GM21390 (cell line): ENCODE results near the gene PCDHGA12.
"Not testable (repeated sequence)": the region's sequence is repeated elsewhere in the genome, so short reads cannot be mapped to it uniquely, and the experiment has no call there.

Source experiments
- ATAC-seq: cut with Tn5 transposase; IDR thresholded peaks from one replicate; pipeline ENCODE4 v1.9.1; 2021; ENCODE audit not compliant: unreplicated experiment

The PCDHGA12 gene

DNA sequence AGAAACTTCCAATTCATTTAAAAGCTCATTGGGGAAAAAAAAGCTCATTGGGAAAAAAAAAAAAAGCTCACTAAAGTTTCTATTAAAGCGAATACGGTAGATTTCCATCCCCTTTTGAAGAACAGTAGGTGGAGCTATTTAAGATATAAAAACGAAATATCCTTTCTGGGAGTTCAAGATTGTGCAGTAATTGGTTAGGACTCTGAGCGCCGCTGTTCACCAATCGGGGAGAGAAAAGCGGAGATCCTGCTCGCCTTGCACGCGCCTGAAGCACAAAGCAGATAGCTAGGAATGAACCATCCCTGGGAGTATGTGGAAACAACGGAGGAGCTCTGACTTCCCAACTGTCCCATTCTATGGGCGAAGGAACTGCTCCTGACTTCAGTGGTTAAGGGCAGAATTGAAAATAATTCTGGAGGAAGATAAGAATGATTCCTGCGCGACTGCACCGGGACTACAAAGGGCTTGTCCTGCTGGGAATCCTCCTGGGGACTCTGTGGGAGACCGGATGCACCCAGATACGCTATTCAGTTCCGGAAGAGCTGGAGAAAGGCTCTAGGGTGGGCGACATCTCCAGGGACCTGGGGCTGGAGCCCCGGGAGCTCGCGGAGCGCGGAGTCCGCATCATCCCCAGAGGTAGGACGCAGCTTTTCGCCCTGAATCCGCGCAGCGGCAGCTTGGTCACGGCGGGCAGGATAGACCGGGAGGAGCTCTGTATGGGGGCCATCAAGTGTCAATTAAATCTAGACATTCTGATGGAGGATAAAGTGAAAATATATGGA lies at the start of gene PCDHGA12:
Gene PCDHGA12, plus strand, starts transcription at position 176 of the 782 bp plus-strand sequence. Its CDS starts 253 bp downstream, at position 429.
- peak; percentile 85 for ATAC-seq

DNA sequence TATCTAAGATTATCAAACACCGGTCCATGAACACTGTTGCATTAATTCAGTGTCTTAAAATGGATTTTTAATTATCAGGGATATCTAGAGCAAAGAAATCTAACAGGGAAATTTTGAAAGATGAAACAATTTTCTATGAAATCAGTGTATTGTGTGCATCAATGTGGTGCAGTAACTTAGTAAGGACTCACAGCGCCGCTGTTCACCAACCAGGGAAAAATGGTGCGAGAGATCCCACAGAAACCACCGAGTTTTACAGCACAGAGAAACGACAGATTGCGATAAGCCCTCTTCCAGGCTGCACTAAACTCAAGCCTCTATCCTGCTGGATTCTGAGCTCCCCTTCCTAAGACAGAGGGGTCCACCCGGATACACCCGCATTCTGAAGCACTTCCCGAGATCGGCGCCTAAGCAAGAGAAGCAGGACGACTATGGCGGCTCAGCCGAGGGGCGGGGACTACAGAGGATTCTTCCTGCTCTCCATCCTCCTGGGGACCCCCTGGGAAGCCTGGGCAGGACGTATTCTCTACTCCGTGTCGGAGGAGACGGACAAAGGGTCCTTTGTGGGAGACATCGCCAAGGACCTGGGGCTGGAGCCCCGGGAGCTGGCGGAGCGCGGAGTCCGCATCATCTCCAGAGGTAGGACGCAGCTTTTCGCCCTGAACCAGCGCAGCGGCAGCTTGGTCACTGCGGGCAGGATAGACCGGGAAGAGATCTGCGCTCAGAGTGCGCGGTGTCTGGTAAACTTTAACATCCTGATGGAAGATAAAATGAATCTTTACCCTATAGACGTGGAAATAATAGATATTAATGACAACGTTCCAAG lies 47.6 kb upstream of the PCDHGA12 start, which contains the start of gene PCDHGA7:
Gene PCDHGA7, plus strand, starts transcription at position 274 of the 826 bp plus-strand sequence. Its CDS starts 158 bp downstream, at position 432.
- ATAC-seq, result no peak

DNA sequence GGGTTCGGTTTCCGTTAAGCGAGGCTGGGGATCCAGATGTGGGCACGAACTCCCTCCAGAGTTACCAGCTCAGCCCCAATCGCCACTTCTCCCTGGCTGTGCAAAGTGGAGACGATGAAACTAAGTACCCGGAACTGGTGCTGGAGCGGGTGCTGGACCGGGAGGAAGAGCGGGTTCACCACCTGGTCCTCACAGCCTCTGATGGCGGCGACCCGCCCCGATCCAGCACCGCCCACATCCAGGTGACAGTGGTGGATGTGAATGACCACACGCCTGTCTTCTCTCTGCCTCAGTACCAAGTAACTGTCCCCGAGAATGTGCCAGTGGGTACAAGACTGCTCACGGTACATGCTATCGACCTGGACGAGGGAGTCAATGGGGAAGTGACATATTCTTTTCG lies 47.0 kb upstream of the PCDHGA12 start:
- no peak for ATAC-seq

DNA sequence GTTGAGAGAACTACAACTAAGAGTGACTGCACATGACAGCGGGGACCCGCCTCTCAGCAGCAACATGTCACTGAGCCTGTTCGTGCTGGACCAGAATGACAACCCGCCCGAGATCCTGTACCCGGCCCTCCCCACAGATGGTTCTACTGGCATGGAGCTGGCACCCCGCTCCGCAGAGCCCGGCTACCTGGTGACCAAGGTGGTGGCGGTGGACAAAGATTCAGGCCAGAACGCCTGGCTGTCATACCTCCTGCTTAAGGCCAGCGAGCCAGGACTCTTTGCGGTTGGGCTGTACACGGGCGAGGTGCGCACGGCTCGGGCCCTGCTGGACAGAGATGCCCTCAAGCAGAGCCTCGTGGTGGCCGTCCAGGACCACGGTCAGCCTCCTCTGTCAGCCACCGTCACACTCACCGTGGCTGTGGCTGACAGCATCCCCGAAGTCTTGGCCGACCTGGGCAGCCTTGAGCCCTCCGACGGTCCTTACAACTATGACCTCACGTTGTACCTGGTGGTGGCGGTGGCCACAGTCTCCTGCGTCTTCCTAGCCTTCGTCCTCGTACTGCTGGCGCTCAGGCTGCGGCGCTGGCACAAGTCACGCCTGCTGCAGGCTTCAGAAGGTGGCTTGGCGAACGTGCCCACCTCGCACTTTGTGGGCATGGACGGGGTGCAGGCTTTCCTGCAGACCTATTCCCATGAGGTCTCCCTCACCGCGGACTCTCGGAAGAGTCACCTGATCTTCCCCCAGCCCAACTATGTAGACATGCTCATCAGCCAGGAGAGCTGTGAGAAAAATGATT lies 45.6 kb upstream of the PCDHGA12 start:
- no peak for ATAC-seq

DNA sequence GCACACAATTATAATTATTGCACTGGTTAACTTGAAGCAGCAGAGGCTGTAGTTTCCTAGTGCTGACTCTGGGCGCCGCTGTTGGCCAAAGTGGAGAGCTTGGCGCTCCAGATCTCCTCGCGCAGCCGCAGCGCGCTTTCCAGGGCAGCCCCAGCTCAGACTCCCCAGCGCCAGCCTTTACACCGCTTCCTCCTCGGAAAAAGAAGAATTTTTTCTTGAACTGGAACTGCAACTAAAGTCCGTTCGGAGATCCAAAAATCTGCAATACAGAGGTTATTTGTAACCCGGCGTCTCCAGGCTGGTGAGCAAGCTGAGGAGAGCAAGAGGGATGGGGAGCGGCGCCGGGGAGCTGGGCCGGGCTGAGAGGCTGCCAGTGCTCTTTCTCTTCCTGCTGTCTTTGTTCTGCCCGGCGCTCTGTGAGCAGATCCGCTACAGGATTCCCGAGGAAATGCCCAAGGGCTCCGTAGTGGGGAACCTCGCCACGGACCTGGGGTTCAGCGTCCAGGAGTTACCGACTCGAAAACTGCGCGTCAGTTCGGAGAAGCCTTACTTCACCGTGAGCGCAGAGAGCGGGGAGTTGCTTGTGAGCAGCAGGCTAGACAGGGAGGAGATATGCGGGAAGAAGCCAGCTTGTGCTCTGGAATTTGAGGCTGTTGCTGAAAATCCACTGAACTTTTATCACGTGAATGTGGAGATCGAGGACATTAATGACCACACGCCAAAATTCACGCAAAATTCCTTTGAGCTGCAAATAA lies 42.6 kb upstream of the PCDHGA12 start, which contains the start of gene PCDHGB4:
Gene PCDHGB4, plus strand, starts transcription at position 142 of the 755 bp plus-strand sequence. Its CDS starts 187 bp downstream, at position 329.
- not testable (repeated sequence) for ATAC-seq

DNA sequence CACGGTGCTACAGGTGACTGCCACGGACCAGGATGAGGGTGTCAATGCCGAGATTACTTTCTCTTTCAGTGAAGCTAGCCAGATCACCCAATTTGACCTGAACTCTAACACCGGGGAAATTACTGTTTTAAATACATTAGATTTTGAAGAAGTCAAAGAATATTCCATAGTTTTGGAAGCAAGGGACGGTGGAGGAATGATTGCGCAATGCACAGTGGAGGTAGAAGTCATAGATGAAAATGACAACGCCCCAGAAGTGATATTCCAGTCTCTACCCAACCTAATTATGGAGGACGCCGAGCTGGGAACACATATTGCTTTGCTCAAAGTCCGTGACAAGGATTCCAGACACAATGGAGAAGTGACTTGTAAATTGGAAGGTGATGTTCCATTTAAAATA lies 41.6 kb upstream of the PCDHGA12 start:
- ATAC-seq, result no peak

DNA sequence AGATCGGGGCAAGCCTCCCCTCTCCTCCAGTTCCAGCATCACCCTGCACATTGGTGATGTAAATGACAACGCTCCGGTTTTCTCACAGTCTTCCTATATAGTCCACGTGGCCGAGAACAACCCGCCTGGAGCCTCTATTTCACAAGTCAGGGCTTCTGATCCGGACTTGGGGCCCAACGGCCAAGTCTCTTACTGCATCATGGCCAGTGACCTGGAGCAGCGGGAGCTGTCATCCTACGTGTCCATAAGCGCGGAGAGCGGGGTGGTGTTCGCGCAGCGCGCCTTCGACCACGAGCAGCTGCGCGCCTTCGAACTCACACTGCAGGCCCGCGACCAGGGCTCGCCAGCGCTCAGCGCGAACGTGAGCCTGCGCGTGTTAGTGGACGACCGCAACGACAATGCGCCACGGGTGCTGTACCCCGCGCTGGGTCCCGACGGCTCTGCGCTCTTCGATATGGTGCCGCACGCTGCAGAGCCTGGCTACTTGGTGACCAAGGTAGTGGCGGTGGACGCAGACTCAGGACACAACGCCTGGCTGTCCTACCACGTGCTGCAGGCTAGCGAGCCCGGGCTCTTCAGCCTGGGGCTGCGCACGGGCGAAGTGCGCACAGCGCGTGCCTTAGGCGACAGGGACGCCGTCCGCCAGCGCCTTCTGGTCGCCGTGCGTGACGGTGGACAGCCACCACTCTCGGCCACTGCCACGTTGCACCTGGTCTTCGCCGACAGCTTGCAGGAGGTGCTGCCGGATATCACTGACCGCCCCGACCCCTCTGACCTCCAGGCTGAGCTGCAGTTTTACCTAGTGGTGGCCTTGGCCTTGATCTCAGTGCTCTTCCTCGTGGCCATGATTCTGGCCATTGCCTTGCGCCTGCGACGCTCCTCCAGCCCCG lies 40.9 kb upstream of the PCDHGA12 start:
- ATAC-seq, result no peak

DNA sequence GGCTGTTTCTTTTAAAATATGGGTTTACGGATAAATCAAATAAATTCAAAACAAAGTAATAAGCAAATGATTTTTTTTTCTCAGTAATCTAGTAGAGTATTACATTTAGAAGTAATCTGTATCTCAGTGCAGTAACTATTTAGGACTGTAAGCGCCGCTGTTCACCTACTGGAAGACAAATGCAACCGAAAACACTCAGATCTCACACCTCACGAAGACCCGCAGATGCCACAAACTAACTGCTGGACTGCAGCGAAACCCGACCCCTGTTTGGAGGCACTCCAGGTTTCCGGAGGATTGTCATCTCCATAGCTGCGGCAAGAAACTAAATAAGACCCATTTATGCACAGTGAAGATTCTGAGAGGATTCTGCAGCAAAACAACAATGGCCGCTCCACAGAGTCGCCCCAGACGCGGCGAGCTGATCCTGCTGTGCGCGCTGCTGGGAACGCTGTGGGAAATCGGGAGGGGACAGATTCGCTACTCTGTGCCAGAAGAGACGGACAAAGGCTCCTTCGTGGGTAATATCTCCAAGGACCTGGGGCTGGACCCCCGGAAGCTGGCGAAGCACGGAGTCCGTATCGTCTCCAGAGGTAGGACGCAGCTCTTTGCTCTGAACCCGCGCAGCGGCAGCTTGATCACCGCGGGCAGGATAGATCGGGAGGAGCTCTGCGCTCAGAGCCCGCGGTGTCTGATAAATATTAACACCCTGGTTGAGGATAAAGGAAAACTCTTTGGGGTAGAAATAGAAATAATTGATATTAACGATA lies 37.7 kb upstream of the PCDHGA12 start, which contains the start of gene PCDHGA8:
Gene PCDHGA8, plus strand, starts transcription at position 205 of the 770 bp plus-strand sequence. Its CDS starts 181 bp downstream, at position 386.
- no peak for ATAC-seq

DNA sequence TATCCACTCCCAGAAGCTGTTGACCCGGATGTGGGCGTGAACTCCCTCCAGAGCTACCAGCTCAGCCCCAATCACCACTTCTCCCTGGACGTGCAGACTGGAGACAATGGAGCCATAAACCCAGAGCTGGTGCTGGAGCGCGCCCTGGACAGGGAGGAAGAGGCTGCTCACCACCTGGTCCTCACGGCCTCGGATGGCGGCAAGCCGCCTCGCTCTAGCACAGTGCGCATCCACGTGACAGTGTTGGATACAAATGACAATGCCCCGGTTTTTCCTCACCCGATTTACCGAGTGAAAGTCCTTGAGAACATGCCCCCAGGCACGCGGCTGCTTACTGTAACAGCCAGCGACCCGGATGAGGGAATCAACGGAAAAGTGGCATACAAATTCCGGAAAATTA lies 37.0 kb upstream of the PCDHGA12 start:
- ATAC-seq, result no peak

DNA sequence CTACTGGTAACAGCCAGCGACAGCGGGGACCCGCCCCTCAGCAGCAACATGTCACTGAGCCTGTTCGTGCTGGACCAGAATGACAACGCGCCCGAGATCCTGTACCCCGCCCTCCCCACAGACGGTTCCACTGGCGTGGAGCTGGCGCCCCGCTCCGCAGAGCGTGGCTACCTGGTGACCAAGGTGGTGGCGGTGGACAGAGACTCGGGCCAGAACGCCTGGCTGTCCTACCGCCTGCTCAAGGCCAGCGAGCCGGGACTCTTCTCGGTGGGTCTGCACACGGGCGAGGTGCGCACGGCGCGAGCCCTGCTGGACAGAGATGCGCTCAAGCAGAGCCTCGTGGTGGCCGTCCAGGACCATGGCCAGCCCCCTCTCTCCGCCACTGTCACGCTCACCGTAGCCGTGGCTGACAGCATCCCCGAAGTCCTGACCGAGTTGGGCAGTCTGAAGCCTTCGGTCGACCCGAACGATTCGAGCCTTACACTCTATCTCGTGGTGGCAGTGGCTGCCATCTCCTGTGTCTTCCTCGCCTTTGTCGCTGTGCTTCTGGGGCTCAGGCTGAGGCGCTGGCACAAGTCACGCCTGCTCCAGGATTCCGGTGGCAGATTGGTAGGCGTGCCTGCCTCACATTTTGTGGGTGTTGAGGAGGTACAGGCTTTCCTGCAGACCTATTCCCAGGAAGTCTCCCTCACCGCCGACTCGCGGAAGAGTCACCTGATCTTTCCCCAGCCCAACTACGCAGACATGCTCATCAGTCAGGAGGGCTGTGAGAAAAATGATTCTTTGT lies 35.7 kb upstream of the PCDHGA12 start:
- ATAC-seq, result not testable (repeated sequence)

DNA sequence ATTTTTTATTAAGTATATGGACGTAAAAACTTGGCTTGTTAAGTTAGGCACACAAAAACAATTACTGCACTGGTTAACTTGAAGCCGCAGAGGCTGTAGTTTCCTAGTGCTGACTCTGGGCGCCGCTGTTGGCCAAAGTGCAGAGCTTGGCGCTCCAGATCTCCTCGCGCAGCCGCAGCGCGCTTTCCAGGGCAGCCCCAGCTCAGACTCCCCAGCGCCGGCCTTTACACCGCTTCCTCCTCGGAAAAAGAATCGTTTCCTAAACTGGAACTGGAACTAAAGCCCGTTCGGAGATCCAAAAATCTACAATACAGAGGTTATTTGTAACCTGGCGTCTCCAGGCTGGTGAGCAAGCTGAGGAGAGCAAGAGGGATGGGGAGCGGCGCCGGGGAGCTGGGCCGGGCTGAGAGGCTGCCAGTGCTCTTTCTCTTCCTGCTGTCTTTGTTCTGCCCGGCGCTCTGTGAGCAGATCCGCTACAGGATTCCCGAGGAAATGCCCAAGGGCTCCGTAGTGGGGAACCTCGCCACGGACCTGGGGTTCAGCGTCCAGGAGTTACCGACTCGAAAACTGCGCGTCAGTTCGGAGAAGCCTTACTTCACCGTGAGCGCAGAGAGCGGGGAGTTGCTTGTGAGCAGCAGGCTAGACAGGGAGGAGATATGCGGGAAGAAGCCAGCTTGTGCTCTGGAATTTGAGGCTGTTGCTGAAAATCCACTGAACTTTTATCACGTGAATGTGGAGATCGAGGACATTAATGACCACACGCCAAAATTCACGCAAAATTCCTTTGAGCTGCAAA lies 32.4 kb upstream of the PCDHGA12 start, which contains the start of gene PCDHGB5:
Gene PCDHGB5, plus strand, starts transcription at position 192 of the 796 bp plus-strand sequence. Its CDS starts 181 bp downstream, at position 373.
- ATAC-seq, result not testable (repeated sequence)

DNA sequence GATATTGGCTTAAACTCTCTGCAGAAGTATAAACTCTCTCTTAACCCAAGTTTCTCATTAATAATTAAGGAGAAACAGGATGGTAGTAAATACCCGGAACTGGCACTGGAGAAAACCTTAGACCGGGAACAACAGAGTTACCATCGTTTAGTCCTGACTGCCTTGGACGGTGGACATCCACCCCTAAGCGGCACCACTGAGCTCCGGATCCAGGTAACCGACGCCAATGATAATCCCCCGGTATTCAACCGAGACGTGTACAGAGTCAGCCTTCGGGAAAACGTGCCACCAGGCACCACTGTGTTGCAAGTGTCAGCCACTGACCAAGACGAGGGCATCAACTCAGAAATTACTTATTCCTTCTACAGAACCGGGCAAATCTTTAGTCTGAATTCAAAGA lies 31.7 kb upstream of the PCDHGA12 start:
- no peak for ATAC-seq

DNA sequence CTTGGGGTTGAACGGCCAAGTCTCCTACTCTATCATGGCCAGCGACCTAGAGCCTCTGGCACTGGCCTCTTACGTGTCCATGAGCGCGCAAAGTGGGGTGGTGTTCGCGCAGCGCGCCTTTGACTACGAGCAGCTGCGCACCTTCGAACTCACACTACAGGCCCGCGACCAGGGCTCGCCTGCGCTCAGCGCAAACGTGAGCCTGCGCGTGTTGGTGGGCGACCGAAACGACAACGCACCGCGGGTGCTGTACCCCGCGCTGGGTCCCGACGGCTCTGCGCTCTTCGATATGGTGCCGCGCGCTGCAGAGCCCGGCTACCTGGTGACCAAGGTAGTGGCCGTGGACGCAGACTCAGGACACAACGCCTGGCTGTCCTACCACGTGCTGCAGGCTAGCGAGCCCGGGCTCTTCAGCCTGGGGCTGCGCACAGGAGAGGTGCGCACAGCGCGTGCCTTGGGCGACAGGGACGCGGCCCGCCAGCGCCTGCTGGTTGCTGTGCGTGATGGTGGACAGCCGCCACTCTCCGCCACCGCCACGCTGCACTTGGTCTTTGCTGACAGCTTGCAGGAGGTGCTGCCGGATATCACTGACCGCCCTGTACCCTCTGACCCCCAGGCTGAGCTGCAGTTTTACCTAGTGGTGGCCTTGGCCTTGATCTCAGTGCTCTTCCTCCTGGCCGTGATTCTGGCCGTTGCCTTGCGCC lies 30.6 kb upstream of the PCDHGA12 start:
- no peak for ATAC-seq

DNA sequence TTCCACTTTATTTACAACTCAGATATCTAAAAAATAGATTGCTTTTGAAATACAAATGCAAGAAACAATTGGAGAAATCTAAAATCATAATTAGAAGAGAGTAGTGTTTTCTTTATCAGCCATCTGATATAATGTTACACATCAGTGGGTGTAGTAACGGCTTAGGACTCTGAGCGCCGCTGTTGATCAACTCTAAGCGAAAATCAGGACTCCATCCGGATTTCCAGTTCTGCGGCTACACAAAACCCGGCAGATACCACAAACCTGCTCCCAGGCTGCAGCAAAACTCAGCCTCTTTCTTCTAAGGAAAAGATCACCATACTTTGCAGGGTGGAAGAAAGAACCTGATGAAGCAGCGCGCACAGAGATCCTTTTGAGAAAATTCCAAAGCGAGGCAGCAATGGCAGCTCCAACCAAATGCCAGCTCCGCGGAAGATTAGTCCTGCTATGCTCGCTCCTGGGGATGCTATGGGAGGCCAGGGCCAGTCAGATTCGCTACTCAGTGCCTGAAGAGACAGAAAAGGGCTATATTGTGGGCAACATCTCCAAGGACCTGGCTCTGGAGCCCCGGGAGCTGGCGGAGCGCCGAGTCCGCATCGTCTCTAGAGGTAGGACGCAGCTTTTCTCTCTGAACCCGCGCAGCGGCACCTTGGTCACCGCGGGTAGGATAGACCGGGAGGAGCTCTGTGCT lies 27.6 kb upstream of the PCDHGA12 start, which contains the start of gene PCDHGA9:
Gene PCDHGA9, plus strand, starts transcription at position 226 of the 691 bp plus-strand sequence. Its CDS starts 175 bp downstream, at position 401.
- peak; percentile 55 for ATAC-seq

DNA sequence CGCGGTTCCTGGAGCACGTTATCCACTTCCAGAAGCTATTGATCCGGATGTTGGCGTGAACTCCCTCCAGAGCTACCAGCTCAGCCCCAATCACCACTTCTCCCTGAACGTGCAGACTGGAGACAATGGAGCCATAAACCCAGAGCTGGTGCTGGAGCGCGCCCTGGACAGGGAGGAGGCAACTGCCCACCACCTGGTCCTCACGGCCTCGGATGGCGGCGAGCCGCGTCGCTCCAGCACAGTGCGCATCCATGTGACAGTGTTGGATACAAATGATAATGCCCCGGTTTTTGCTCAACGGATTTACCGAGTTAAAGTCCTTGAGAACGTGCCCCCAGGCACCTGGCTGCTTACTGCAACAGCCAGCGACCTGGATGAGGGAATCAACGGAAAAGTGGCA lies 26.9 kb upstream of the PCDHGA12 start:
- ATAC-seq, result no peak
